Nephron progenitor cell (in vitro differentiated cells): ENCODE data around the gene LTV1.

Experiments
- DNase-seq: peaks from one replicate; pipeline ENCODE4 v3.0.0; 2021
- H3K27ac Mint-ChIP-seq: 2 replicates; pipeline ENCODE4 v1.8.0; 2021; ENCODE audit warnings: mild to moderate bottlenecking, moderate library complexity, mixed read lengths
- H3K27me3 Mint-ChIP-seq: 2 replicates; pipeline ENCODE4 v1.8.0; 2021; ENCODE audit warnings: mild to moderate bottlenecking, low read depth, mixed read lengths; ENCODE audit not compliant: poor library complexity
- H3K36me3 Mint-ChIP-seq: 2 replicates; pipeline ENCODE4 v1.8.0; 2021; ENCODE audit warnings: low read depth, mixed read lengths
- H3K4me1 Mint-ChIP-seq: 2 replicates; pipeline ENCODE4 v1.8.0; 2021; ENCODE audit warnings: mixed read lengths
- H3K4me3 Mint-ChIP-seq: 2 replicates; pipeline ENCODE4 v1.8.0; 2021; ENCODE audit warnings: mild to moderate bottlenecking, moderate library complexity, mixed read lengths
- H3K9me3 Mint-ChIP-seq: 2 replicates; pipeline ENCODE4 v1.8.0; 2021; ENCODE audit warnings: mild to moderate bottlenecking, moderate library complexity, mixed read lengths
- CTCF ChIP-seq: fragments of 200-600 bp; sonication (generic); IDR thresholded peaks from 2 replicates; pipeline ENCODE4 v1.5.0; 2021; ENCODE audit warnings: antibody characterized with exemption

Gene LTV1

GRCh38 chr6:143806282-143807102, 36.6 kb upstream of the LTV1 start:
- H3K27me3 Mint-ChIP-seq: no peaks in the 10 kb centered on the region
- peaks cover 3% of the 10 kb centered on the region for H3K9me3 Mint-ChIP-seq
- no peak overlapping the region for H3K4me3 Mint-ChIP-seq
- no peak for TF ChIP-seq CTCF
- H3K4me1 Mint-ChIP-seq: no peaks in the 10 kb centered on the region
- peaks cover 35% of the 10 kb centered on the region for H3K36me3 Mint-ChIP-seq
- DNase-seq: no peak
- no peak overlapping the region for H3K27ac Mint-ChIP-seq

- Mint-ChIP-seq H3K36me3 (peaks cover 32% of the 10 kb centered on the region), H3K27me3 (no peaks in the 10 kb centered on the region), H3K9me3 (no peaks in the 10 kb centered on the region), H3K27ac (peak overlapping the region; percentile 49), H3K4me1 (no peaks in the 10 kb centered on the region), H3K4me3 (no peak overlapping the region)
- no peak for TF ChIP-seq CTCF
- no peak for DNase-seq
These were observed 35.9 kb upstream of the LTV1 start for GRCh38 chr6:143807103-143807772.

DNA sequence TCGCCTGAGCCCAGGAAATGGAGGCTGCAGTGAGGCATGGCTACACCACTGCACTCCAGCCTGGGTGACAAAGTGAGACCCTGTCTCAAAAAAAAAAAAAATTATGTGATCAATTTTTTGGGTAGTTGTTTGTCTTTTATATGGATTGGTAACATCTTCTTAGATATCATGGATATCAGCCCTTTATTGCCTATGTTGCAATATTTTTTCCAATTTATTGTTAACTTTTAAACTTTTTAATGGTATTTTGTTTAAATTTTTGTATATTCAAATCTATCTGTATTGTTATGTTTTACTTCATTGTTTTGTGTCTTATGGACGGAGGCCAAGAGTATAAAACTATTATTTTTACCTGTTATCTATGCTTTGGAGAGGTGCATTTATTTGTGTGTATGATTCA, 32.4 kb upstream of the LTV1 start:
- TF ChIP-seq CTCF: no peak
- Mint-ChIP-seq H3K36me3 (peaks cover 44% of the 10 kb centered on the region), H3K27ac (no peak overlapping the region), H3K4me3 (no peak overlapping the region), H3K9me3 (no peaks in the 10 kb centered on the region), H3K4me1 (no peaks in the 10 kb centered on the region), H3K27me3 (no peaks in the 10 kb centered on the region)
- no peak for DNase-seq

DNA sequence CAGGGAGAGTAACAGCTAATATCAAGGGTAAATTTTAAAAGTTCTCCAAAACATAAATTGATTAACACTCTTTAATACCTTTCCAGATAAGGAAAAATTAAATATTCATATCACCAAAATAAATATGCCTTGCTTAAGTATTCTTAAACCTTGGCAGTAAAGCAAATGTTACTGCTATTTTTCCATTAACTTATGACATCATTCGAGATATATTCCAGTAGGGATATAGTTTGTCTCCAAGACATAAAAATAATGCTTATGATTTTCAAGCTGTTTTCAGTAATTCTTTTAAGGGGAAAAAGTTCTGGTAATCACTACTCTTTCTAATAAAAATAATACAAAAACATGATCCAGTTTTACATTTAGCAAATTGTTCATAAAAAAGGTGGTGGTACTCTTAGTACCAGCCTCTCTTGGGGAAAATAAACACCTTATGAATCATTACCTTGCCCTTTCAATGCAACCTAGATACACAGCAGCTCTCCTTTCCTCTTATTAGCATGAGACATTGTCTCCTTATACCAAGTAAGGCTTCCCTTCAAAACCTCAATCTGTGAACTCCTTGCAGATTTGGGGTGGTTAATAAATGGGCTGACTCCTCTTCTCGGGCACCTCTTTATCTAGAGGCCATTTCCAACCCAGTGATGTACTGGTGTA, 31.5 kb upstream of the LTV1 start:
- Mint-ChIP-seq H3K27me3 (peaks cover 3% of the 10 kb centered on the region), H3K36me3 (peaks cover 42% of the 10 kb centered on the region), H3K9me3 (no peaks in the 10 kb centered on the region), H3K27ac (no peak overlapping the region), H3K4me1 (no peaks in the 10 kb centered on the region), H3K4me3 (no peak overlapping the region)
- DNase-seq: no peak
- TF ChIP-seq CTCF: no peak

- TF ChIP-seq CTCF: no peak
- DNase-seq: no peak
These were observed 25.5 kb upstream of the LTV1 start for GRCh38 chr6:143817621-143818020.

More at GRCh38 chr6:143817621-143818020, 25.5 kb upstream of the LTV1 start:
- H3K4me1 Mint-ChIP-seq: no peaks in the 10 kb centered on the region
- H3K9me3 Mint-ChIP-seq: no peaks in the 10 kb centered on the region
- peaks cover 14% of the 10 kb centered on the region for H3K36me3 Mint-ChIP-seq
- peak overlapping the region; percentile 10 for H3K27ac Mint-ChIP-seq
- peaks cover 4% of the 10 kb centered on the region for H3K27me3 Mint-ChIP-seq
- H3K4me3 Mint-ChIP-seq: no peak overlapping the region
